ENCODE data around the gene ETV3L.

Gene ETV3L

GRCh38 chr1:157090771-157091170 lies 8.8 kb downstream of the ETV3L start:
- WGBS, 2 donors (ENCODE audit: extremely low coverage in 2 of 2, insufficient read length in 2 of 2, insufficient replicate concordance in 1 of 2) = no CpG with 5 or more reads among the region's 3 CpGs
- H2BK120ac ChIP-seq (ENCODE audit: low read depth, low read length) = no peak overlapping the region
- peaks cover 0 to 43% (median 0%) of the 10 kb centered on the region in 3 experiments for H3K27me3 ChIP-seq (ENCODE audit: control insufficient read depth in 3 of 3, insufficient read depth in 3 of 3, low read depth in 1 of 3, low read length in 3 of 3)
- no peak overlapping the region for H2BK15ac ChIP-seq (ENCODE audit: low read length)
- H3K36me3 ChIP-seq (replicated peaks in 1 of 2; ENCODE audit: control insufficient read depth in 2 of 2, insufficient read depth in 2 of 2, low read length in 2 of 2) = no peaks in the 10 kb centered on the region
- H3K4me3 ChIP-seq (ENCODE audit: low read length in 2 of 2) = no peak overlapping the region
- H3K4me1 ChIP-seq (ENCODE audit: control insufficient read depth in 2 of 2, insufficient read depth in 1 of 2, low read depth in 1 of 2, low read length in 2 of 2) = peaks cover 0 to 7% of the 10 kb centered on the region in 2 donors
- H2BK12ac ChIP-seq (ENCODE audit: low read length) = no peak overlapping the region
- peak overlapping the region; percentile 81 for H2AK5ac ChIP-seq (ENCODE audit: low read depth, low read length)
- no peak overlapping the region for H3K9ac ChIP-seq (ENCODE audit: low read depth, low read length, poor library complexity)
- H2AFZ ChIP-seq (ENCODE audit: low read length) = peak overlapping the region; percentile 18
- H3K14ac ChIP-seq (ENCODE audit: low read length) = no peak overlapping the region
- H2BK5ac ChIP-seq (ENCODE audit: low read length) = no peak overlapping the region
- no peaks in the 10 kb centered on the region for H3K9me3 ChIP-seq (replicated peaks in 1 of 2; ENCODE audit: control insufficient read depth in 2 of 2, insufficient read depth in 1 of 2, low read depth in 1 of 2, low read length in 2 of 2)
- no peak overlapping the region for H3K18ac ChIP-seq (ENCODE audit: low read length)
- no peak for DNase-seq (ENCODE audit: low spot score)
- H4K91ac ChIP-seq (ENCODE audit: low read depth, low read length, poor library complexity) = no peak overlapping the region
- no peak overlapping the region for H3K4me2 ChIP-seq (ENCODE audit: insufficient read depth, low read length, poor library complexity, severe bottlenecking)
- no peaks in the 10 kb centered on the region for H3K79me1 ChIP-seq (ENCODE audit: low read depth, low read length)
- H3K4ac ChIP-seq (ENCODE audit: low read length) = no peak overlapping the region
- H3K27ac ChIP-seq (replicated peaks; ENCODE audit: low read length) = no peak overlapping the region
- H3K23ac ChIP-seq (ENCODE audit: low read depth, low read length, poor library complexity) = no peak overlapping the region
- H4K8ac ChIP-seq (ENCODE audit: low read depth, low read length) = no peak overlapping the region

DNA sequence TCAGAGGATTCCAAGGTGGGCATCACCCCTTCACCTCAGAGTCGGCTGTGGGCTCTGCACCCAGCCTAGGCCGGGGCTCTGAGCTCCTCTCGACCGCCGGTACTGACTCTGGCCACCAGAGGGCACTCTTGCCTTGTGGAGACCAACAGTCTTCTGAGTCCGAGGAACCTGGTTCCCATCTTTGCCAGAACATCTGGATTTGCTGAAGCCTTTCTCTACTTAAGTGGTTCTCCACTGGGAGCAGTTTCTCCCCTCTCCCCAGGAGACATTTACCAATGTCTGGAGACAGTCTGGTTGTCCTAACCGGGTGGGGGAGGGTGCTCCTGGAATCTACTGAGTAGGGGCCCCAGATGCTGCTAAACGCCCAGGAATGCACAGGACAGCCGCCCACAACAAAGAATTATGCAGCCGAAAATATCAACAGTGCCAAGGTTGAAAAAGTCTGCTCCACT lies 9.4 kb downstream of the ETV3L start:
- no CpG with 5 or more reads among the region's 10 CpGs for WGBS, 2 donors (ENCODE audit: extremely low coverage in 2 of 2, insufficient read length in 2 of 2, insufficient replicate concordance in 1 of 2)

GRCh38 chr1:157089789-157090188 lies 9.8 kb downstream of the ETV3L start:
- Histone ChIP-seq H4K8ac (ENCODE audit: low read depth, low read length) (no peak overlapping the region), H3K4me2 (ENCODE audit: insufficient read depth, low read length, poor library complexity, severe bottlenecking) (no peak overlapping the region), H3K4me1 (ENCODE audit: control insufficient read depth in 2 of 2, insufficient read depth in 1 of 2, low read depth in 1 of 2, low read length in 2 of 2) (peaks cover 0 to 7% of the 10 kb centered on the region in 2 donors), H2BK120ac (ENCODE audit: low read depth, low read length) (no peak overlapping the region), H3K27ac (replicated peaks; ENCODE audit: low read length) (no peak overlapping the region), H3K79me1 (ENCODE audit: low read depth, low read length) (no peaks in the 10 kb centered on the region), H3K14ac (ENCODE audit: low read length) (no peak overlapping the region), H4K91ac (ENCODE audit: low read depth, low read length, poor library complexity) (no peak overlapping the region), H3K9ac (ENCODE audit: low read depth, low read length, poor library complexity) (peak overlapping the region; percentile 66), H2BK15ac (ENCODE audit: low read length) (peak overlapping the region; percentile 77), H2BK5ac (ENCODE audit: low read length) (no peak overlapping the region), H2BK12ac (ENCODE audit: low read length) (peak overlapping the region; percentile 63), H3K18ac (ENCODE audit: low read length) (peak overlapping the region; percentile 42), H3K4me3 (ENCODE audit: low read length in 2 of 2) (no peak overlapping the region), H3K27me3 (ENCODE audit: control insufficient read depth in 3 of 3, insufficient read depth in 3 of 3, low read depth in 1 of 3, low read length in 3 of 3) (peaks cover 0 to 38% (median 0%) of the 10 kb centered on the region in 3 experiments), H2AFZ (ENCODE audit: low read length) (no peak overlapping the region), H3K4ac (ENCODE audit: low read length) (peak overlapping the region; percentile 68), H3K36me3 (replicated peaks in 1 of 2; ENCODE audit: control insufficient read depth in 2 of 2, insufficient read depth in 2 of 2, low read length in 2 of 2) (no peaks in the 10 kb centered on the region), H3K23ac (ENCODE audit: low read depth, low read length, poor library complexity) (peak overlapping the region; percentile 35), H3K9me3 (replicated peaks in 1 of 2; ENCODE audit: control insufficient read depth in 2 of 2, insufficient read depth in 1 of 2, low read depth in 1 of 2, low read length in 2 of 2) (no peaks in the 10 kb centered on the region), H2AK5ac (ENCODE audit: low read depth, low read length) (peak overlapping the region; percentile 54)
- DNase-seq (ENCODE audit: low spot score) = no peak
- WGBS, 2 donors (ENCODE audit: extremely low coverage in 2 of 2, insufficient read length in 2 of 2, insufficient replicate concordance in 1 of 2) = no CpG with 5 or more reads among the region's 9 CpGs

More for the DNA sequence above, 9.4 kb downstream of the ETV3L start:
- peak; percentile 81 for DNase-seq (ENCODE audit: low spot score)
- Histone ChIP-seq H3K36me3 (replicated peaks in 1 of 2; ENCODE audit: control insufficient read depth in 2 of 2, insufficient read depth in 2 of 2, low read length in 2 of 2) (no peaks in the 10 kb centered on the region), H3K4ac (ENCODE audit: low read length) (no peak overlapping the region), H3K14ac (ENCODE audit: low read length) (no peak overlapping the region), H2BK15ac (ENCODE audit: low read length) (no peak overlapping the region), H3K4me3 (ENCODE audit: low read length in 2 of 2) (no peak overlapping the region), H3K9me3 (replicated peaks in 1 of 2; ENCODE audit: control insufficient read depth in 2 of 2, insufficient read depth in 1 of 2, low read depth in 1 of 2, low read length in 2 of 2) (no peaks in the 10 kb centered on the region), H2BK5ac (ENCODE audit: low read length) (no peak overlapping the region), H3K18ac (ENCODE audit: low read length) (no peak overlapping the region), H3K4me2 (ENCODE audit: insufficient read depth, low read length, poor library complexity, severe bottlenecking) (no peak overlapping the region), H3K23ac (ENCODE audit: low read depth, low read length, poor library complexity) (no peak overlapping the region), H4K8ac (ENCODE audit: low read depth, low read length) (no peak overlapping the region), H4K91ac (ENCODE audit: low read depth, low read length, poor library complexity) (no peak overlapping the region), H3K27ac (replicated peaks; ENCODE audit: low read length) (no peak overlapping the region), H3K79me1 (ENCODE audit: low read depth, low read length) (no peaks in the 10 kb centered on the region), H2AK5ac (ENCODE audit: low read depth, low read length) (no peak overlapping the region), H3K27me3 (ENCODE audit: control insufficient read depth in 3 of 3, insufficient read depth in 3 of 3, low read depth in 1 of 3, low read length in 3 of 3) (peaks cover 0 to 42% (median 0%) of the 10 kb centered on the region in 3 experiments), H2BK120ac (ENCODE audit: low read depth, low read length) (no peak overlapping the region), H3K4me1 (ENCODE audit: control insufficient read depth in 2 of 2, insufficient read depth in 1 of 2, low read depth in 1 of 2, low read length in 2 of 2) (peaks cover 0 to 7% of the 10 kb centered on the region in 2 donors), H2BK12ac (ENCODE audit: low read length) (peak overlapping the region; percentile 63), H3K9ac (ENCODE audit: low read depth, low read length, poor library complexity) (no peak overlapping the region), H2AFZ (ENCODE audit: low read length) (peak overlapping the region; percentile 18)

- no peak overlapping the region for H2BK5ac ChIP-seq (ENCODE audit: low read length)
- H3K9me3 ChIP-seq (replicated peaks in 1 of 2; ENCODE audit: control insufficient read depth in 2 of 2, insufficient read depth in 1 of 2, low read depth in 1 of 2, low read length in 2 of 2) = no peaks in the 10 kb centered on the region
- H3K4me3 ChIP-seq (ENCODE audit: low read length in 2 of 2) = no peak overlapping the region
- H4K91ac ChIP-seq (ENCODE audit: low read depth, low read length, poor library complexity) = no peak overlapping the region
- no peaks in the 10 kb centered on the region for H3K36me3 ChIP-seq (replicated peaks in 1 of 2; ENCODE audit: control insufficient read depth in 2 of 2, insufficient read depth in 2 of 2, low read length in 2 of 2)
- no peak overlapping the region for H3K23ac ChIP-seq (ENCODE audit: low read depth, low read length, poor library complexity)
- no peak overlapping the region for H2BK15ac ChIP-seq (ENCODE audit: low read length)
- no peak overlapping the region for H4K8ac ChIP-seq (ENCODE audit: low read depth, low read length)
- H2BK12ac ChIP-seq (ENCODE audit: low read length) = no peak overlapping the region
- H3K27ac ChIP-seq (replicated peaks; ENCODE audit: low read length) = no peak overlapping the region
- H2AFZ ChIP-seq (ENCODE audit: low read length) = no peak overlapping the region
- H2AK5ac ChIP-seq (ENCODE audit: low read depth, low read length) = no peak overlapping the region
- H3K4me2 ChIP-seq (ENCODE audit: insufficient read depth, low read length, poor library complexity, severe bottlenecking) = no peak overlapping the region
- H3K27me3 ChIP-seq (ENCODE audit: control insufficient read depth in 3 of 3, insufficient read depth in 3 of 3, low read depth in 1 of 3, low read length in 3 of 3) = peaks cover 0 to 33% (median 0%) of the 10 kb centered on the region in 3 experiments
- H3K4ac ChIP-seq (ENCODE audit: low read length) = no peak overlapping the region
- H3K79me1 ChIP-seq (ENCODE audit: low read depth, low read length) = no peaks in the 10 kb centered on the region
- no peak overlapping the region for H3K18ac ChIP-seq (ENCODE audit: low read length)
- no peak overlapping the region for H2BK120ac ChIP-seq (ENCODE audit: low read depth, low read length)
- H3K14ac ChIP-seq (ENCODE audit: low read length) = no peak overlapping the region
- no peak for DNase-seq (ENCODE audit: low spot score)
- no peak overlapping the region for H3K9ac ChIP-seq (ENCODE audit: low read depth, low read length, poor library complexity)
- peaks cover 0 to 7% of the 10 kb centered on the region in 2 donors for H3K4me1 ChIP-seq (ENCODE audit: control insufficient read depth in 2 of 2, insufficient read depth in 1 of 2, low read depth in 1 of 2, low read length in 2 of 2)
Measured at GRCh38 chr1:157088607-157089006, 11.0 kb downstream of the ETV3L start.

Measured in neuronal stem cell (in vitro differentiated cells).